CD4-positive, alpha-beta T cell treated with Interleukin-6 for 4 hours (primary cell): ENCODE data around the gene SS18.

Experiments
- DNase-seq: peaks from one replicate; pipeline ENCODE4 v3.0.0-alpha.2; 2020; ENCODE audit warnings: mixed read lengths

SS18 gene

DNA sequence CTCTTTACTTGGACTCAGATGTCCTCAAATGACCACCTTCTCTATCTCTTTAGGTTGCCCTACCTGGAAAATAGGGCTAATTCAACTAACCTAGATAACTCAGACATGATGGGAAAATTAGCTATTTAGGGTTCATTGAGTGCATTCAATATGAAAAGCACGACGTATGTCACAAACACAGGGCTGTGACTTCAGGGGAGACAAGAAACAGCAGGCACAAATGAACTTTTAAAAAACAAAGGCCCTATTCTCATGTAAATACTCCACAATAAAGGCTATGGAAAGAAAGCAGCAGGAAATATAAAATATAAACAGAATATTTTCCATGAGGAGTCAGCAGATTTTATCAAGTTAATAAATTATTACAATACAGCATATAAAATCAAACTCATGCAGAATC lies 97.8 kb downstream of the SS18 start:
- no peak for DNase-seq

DNA sequence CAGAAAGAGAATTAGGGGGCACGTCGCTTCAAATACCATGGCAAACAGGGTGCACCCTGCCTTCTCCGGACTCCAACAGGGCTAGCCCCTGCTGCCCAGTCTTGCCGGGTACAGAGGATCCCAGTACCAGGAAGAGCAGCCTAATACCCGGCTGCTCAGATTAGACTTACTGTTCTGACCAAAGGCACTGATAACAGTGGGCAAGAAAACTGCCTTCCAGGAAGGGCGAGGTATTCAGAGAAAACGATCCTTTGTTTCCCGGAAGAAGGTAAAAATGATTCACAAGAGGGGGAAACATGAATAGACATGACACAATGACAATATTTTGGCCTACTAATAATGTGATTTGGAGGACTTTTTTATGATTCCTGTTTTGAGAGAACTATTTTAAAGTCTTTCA lies 99.9 kb downstream of the SS18 start:
- no peak for DNase-seq

DNA sequence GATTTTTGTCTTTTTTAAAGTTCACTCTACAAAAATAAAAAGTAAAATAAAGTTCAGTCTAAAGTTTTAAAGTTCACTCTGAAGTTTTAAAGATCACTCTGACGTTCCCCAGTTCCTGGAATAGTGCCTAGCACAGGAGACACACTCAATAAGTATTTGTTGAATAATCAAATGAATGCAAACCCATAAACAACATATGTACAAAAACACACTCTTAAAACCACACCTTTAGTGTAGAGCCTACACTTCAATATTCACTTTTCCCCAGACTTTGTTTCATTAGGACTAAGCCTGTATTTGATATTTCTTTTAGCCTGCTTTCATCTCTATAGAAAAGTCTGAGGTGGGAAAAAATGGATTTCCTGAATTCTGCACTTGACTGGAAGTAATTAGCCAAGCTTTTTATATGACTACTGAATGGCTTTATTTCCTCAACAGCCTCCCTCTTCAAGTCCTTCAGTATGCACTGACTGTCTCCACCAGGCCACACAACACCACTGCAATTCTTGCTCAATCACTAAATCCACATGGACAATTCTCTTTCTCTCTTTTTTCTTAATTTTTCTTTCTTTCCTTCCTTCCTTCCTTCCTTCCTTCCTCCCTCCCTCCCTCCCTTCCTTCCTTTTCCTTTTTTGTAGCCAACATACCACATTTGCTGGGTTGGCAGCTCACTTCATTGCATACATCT lies 104.6 kb downstream of the SS18 start:
- DNase-seq, result no peak

DNA sequence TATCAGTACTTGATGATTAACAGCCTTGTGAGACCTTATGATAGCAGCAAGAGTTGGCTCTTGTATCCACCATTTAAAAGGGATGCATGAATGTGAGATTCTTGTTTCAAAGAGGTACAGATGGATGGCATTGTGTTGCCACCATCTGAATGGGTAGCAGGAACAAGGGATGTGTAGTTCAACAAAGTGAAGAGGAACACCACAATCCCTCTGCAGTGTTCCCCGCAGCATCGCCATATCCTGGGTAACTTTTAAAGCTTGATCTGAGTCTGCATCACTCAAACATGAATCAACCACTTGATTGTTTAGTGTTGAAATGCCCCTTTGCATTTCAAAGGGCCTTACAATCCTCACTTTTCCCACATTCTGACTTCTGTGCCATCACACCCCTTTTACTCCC lies 106.7 kb downstream of the SS18 start:
- no peak for DNase-seq

DNA sequence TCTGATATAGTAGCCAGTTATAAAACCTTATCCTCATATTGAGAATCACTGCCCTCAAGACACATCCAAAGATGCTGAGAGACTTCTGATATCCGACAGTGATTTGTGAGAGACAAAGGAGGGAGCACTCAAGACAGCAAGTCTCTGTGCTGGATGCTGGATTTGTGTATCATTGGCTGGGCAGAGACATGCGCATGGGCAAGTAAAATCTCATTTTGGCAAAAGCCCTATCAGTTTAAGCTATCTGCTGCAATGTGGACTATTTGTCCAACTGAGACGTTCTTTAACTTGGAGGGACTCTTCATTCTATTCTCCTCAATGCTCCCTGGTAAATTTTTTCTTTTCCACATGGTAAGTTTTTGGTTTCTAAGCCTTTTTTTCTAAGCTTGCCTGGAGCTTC lies 107.5 kb downstream of the SS18 start:
- no peak for DNase-seq

DNA sequence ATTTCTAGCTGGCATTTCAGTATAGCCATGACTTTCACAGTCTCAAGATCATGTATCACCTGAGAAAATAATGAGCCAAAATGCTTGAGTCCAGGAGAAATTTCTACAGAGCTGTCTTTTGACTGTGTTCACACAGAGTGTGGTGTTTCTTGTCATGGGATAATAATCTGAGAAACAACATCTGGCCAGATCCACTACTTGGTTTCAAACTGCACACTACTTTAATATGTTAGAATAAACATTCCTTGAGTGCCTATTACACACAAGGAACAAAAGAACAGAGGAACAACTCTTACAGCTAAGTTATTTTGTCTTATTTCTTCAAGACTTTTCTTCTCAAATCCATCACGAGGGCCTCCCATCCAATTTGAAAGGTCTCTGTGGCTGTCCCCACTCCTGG lies 108.3 kb downstream of the SS18 start:
- no peak for DNase-seq

DNA sequence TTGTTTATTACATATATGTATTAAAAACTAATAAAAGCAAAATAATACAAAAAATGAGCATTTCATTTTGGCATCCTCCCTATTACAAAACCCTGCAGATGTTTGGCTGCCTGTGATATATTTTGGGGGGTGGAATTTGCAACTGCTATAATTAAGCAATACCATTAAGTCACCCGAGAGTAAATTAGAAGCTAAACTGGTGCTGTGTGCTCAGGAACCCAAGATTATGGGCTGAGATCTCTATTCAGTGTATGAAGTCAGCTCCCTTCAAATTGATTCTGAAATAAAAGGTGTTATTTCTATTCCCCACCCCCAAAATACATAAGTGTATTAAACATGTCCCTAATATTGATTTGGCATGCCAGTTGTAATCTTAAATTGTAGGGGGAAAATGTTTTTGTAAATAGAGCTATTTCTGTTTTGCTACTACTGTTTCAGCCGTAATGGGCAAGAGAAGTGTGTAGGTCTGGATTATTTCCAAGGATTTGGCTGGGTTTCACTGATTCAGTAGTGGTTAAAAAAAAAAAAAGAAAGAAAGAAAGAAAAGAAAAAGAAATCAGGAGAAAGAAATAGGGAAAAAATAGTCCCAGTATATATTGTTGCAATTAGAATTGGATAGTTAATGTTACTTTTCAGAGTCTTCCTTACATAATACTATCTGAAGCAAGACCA lies 110.9 kb downstream of the SS18 start:
- no peak for DNase-seq

DNA sequence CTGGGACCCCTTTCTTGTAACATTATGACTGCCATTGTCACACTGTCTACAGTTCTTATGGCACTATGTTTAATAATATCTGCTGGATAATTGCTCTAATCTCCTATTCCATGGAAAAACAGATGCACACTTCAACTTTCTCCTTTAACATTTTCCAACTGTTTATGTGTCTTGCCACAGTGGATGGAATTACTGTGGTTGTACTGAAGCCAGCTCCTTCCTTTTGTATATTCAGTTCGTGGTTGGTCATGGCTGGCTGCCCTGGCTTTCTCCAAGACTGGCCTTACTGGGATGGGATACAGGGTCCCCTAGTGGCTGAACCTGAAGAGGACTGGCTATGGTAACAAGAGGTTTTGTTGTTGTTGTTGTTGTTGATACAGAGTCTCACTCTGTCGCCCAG lies 113.9 kb downstream of the SS18 start:
- no peak for DNase-seq

DNA sequence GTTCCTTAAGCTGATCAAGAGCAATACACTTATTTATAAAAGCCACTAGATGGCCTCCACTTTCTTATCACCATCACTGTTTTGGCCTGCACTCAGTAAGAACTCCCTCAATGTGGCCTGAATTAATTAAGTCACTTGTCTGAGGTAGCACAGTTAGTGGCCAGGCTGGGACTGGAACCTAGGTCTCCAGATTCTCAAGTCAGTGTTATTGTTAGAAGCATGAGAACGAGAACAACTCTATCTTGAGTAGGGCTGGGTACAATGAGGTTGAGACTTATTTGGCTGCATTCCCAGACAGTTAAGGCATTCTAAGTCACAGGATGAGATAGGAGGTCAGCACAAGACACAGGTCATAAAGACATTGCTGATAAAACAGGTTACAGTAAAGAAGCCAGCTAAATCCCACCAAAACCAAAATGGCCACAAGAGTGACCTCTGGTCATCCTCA lies 115.8 kb downstream of the SS18 start:
- DNase-seq, result no peak
